ENCODE results near the gene RNF130. TPM values are rescaled to one million over a fixed set of nuclear protein-coding genes. Genes with fewer than 3 reads are reported as not detected.

RNF130 gene
- total and polyA plus RNA-seq, 4 donors, result 24.9 to 93.1 (median 51.4) TPM

GRCh38 chr5:180007582-180007981 is 64.0 kb downstream of the RNF130 start:
- TF ChIP-seq GABPA (IDR thresholded peaks at IDR 0.05 in 1 of 2, conservative IDR thresholded peaks at IDR 0.05 in 1 of 2) (no peak), HNF4A (conservative IDR thresholded peaks at IDR 0.05) (no peak), REST (IDR thresholded peaks at IDR 0.05) (no peak), EGR1 (IDR thresholded peaks at IDR 0.05; ENCODE audit: low read depth in 2 of 2) (no peak), RAD21 (IDR thresholded peaks at IDR 0.05) (no peak), CTCF (IDR thresholded peaks at IDR 0.05; ENCODE audit: low read depth, low read length, missing input control) (no peak), SP1 (IDR thresholded peaks at IDR 0.05) (no peak), RXRA (IDR thresholded peaks at IDR 0.05) (no peak), ZBTB33 (IDR thresholded peaks at IDR 0.05) (no peak), YY1 (IDR thresholded peaks at IDR 0.05) (no peak), MAX (IDR thresholded peaks at IDR 0.05) (no peak), FOXA1 (IDR thresholded peaks at IDR 0.05) (no peak), HNF4G (IDR thresholded peaks at IDR 0.05) (no peak)

GRCh38 chr5:180006141-180006540 is 65.4 kb downstream of the RNF130 start:
- Histone ChIP-seq H3K27me3 (ENCODE audit: control insufficient read depth in 4 of 4, insufficient read depth in 4 of 4, low read length in 3 of 4) (no peaks in the 10 kb centered on the region), H3K4me1 (ENCODE audit: control insufficient read depth in 4 of 4, insufficient read depth in 4 of 4, low read length in 3 of 4) (no peaks in the 10 kb centered on the region), H3K36me3 (ENCODE audit: control insufficient read depth in 4 of 4, insufficient read depth in 3 of 4, low read depth in 1 of 4, low read length in 3 of 4) (peaks cover 2 to 17% (median 5%) of the 10 kb centered on the region in 4 donors)
- TF ChIP-seq REST (IDR thresholded peaks at IDR 0.05) (no peak), HNF4A (conservative IDR thresholded peaks at IDR 0.05) (no peak), FOXA2 (IDR thresholded peaks at IDR 0.05) (no peak), GABPA (IDR thresholded peaks at IDR 0.05 in 1 of 2, conservative IDR thresholded peaks at IDR 0.05 in 1 of 2) (no peak), ATF3 (IDR thresholded peaks at IDR 0.05) (no peak), YY1 (IDR thresholded peaks at IDR 0.05) (no peak), RXRA (IDR thresholded peaks at IDR 0.05) (no peak), SP1 (IDR thresholded peaks at IDR 0.05) (no peak), TAF1 (conservative IDR thresholded peaks at IDR 0.05) (no peak), JUND (IDR thresholded peaks at IDR 0.05) (no peak), FOXA1 (IDR thresholded peaks at IDR 0.05) (no peak), RAD21 (IDR thresholded peaks at IDR 0.05) (no peak), NR2F2 (IDR thresholded peaks at IDR 0.05) (no peak), HNF4G (IDR thresholded peaks at IDR 0.05) (no peak), EGR1 (IDR thresholded peaks at IDR 0.05; ENCODE audit: low read depth in 2 of 2) (no peak), CTCF (IDR thresholded peaks at IDR 0.05; ENCODE audit: low read depth, low read length, missing input control) (no peak)

More at GRCh38 chr5:180007582-180007981, 64.0 kb downstream of the RNF130 start:
- WGBS, result 82% methylated on average over 8 of the region's 8 CpGs
- Histone ChIP-seq H3K9me3 (ENCODE audit: control insufficient read depth in 4 of 4, low read length in 3 of 4) (no peaks in the 10 kb centered on the region), H3K36me3 (ENCODE audit: control insufficient read depth in 4 of 4, insufficient read depth in 3 of 4, low read depth in 1 of 4, low read length in 3 of 4) (peaks cover 0 to 15% (median 3%) of the 10 kb centered on the region in 4 donors), H3K27me3 (ENCODE audit: control insufficient read depth in 4 of 4, insufficient read depth in 4 of 4, low read length in 3 of 4) (no peaks in the 10 kb centered on the region), H3K4me1 (ENCODE audit: control insufficient read depth in 4 of 4, insufficient read depth in 4 of 4, low read length in 3 of 4) (no peaks in the 10 kb centered on the region), H3K9ac (ENCODE audit: low read depth in 1 of 2, low read length in 2 of 2) (no peak overlapping the region), H3K27ac (ENCODE audit: low read depth in 1 of 2, low read length in 2 of 2) (no peak overlapping the region), H3K4me3 (ENCODE audit: low read depth in 1 of 3, low read length in 3 of 3) (no peak overlapping the region)
- no peak for DNase-seq (ENCODE audit: low spot score)

More at GRCh38 chr5:180006141-180006540, 65.4 kb downstream of the RNF130 start:
- Histone ChIP-seq H3K9me3 (ENCODE audit: control insufficient read depth in 4 of 4, low read length in 3 of 4) (no peaks in the 10 kb centered on the region), H3K27ac (ENCODE audit: low read depth in 1 of 2, low read length in 2 of 2) (no peak overlapping the region), H3K9ac (ENCODE audit: low read depth in 1 of 2, low read length in 2 of 2) (no peak overlapping the region), H3K4me3 (ENCODE audit: low read depth in 1 of 3, low read length in 3 of 3) (no peak overlapping the region)
- DNase-seq (ENCODE audit: low spot score), result no peak
